Activated T-helper 17 cell treated with anti-CD3 and anti-CD28 coated beads, Interleukin-2, amount 50 U/mL, for 72 hours (primary cell): ENCODE measurements around the gene TIA1. TPM values are rescaled to one million over a fixed set of nuclear protein-coding genes. Genes with fewer than 3 reads are reported as not detected.
"Not testable (repeated sequence)": the region's sequence is repeated elsewhere in the genome, so short reads cannot be mapped to it uniquely, and the experiment has no call there.

ENCODE experiments used
- ATAC-seq: fragments of 150-1000 bp; cut with Tn5 transposase; replicated peaks from 2 replicates; pipeline ENCODE4 v1.10.0; 2021; ENCODE audit warnings: mild to moderate bottlenecking, moderate library complexity
- H3K27ac Mint-ChIP-seq: one replicate; pipeline ENCODE4 v1.8.0; 2022; ENCODE audit warnings: mixed read lengths
- H3K27me3 Mint-ChIP-seq: one replicate; pipeline ENCODE4 v1.8.0; 2022; ENCODE audit warnings: mixed read lengths
- H3K36me3 Mint-ChIP-seq: one replicate; pipeline ENCODE4 v1.8.0; 2022; ENCODE audit warnings: low read depth, mild to moderate bottlenecking, mixed read lengths
- H3K4me1 Mint-ChIP-seq: one replicate; pipeline ENCODE4 v1.8.0; 2022; ENCODE audit warnings: mixed read lengths
- H3K4me3 Mint-ChIP-seq: one replicate; pipeline ENCODE4 v1.8.0; 2022; ENCODE audit warnings: mild to moderate bottlenecking, mixed read lengths
- H3K9me3 Mint-ChIP-seq: one replicate; pipeline ENCODE4 v1.8.0; 2022; ENCODE audit warnings: mixed read lengths
- total RNA-seq, 2 donors: library from RNA; stranded (reverse); gene quantifications; one replicate each; pipeline ENCODE4 v1.2.3, GENCODE V29; 2022

The TIA1 gene
- total RNA-seq, 2 donors from 2014 or later, result 88.2 to 95.6 TPM

- Mint-ChIP-seq H3K9me3 (no peaks in the 10 kb centered on the region), H3K4me1 (peaks cover 24% of the 10 kb centered on the region), H3K27ac (peak overlapping the region; percentile 39), H3K27me3 (no peaks in the 10 kb centered on the region), H3K36me3 (peaks cover 78% of the 10 kb centered on the region), H3K4me3 (peak overlapping the region; percentile 10)
- no peak for ATAC-seq
Observed at GRCh38 chr2:70243806-70244584, 4.4 kb downstream of the TIA1 start.

DNA sequence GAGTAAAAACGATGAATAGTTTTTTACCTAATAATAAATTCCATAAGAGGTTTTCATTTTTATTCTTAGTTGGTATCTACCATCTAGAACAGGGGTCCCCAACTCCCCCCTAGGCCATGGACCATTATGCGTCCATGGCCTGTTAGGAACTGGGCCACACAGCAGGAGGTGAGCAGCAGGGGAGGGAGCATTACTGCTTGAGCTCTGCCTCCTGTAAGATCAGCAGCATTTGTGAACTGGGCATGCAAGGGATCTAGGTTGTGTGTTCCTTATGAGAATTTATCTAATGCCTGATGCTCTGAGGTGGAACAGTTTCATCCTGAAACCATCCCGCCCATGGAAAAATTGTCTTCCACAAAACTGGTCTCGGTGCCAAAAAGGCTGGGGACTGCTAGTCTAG, 5.9 kb downstream of the TIA1 start:
- no peak for ATAC-seq
- peaks cover 69% of the 10 kb centered on the region for H3K36me3 Mint-ChIP-seq
- no peaks in the 10 kb centered on the region for H3K27me3 Mint-ChIP-seq
- no peaks in the 10 kb centered on the region for H3K9me3 Mint-ChIP-seq
- H3K27ac Mint-ChIP-seq, result no peak overlapping the region
- H3K4me3 Mint-ChIP-seq, result no peak overlapping the region
- peaks cover 19% of the 10 kb centered on the region for H3K4me1 Mint-ChIP-seq

DNA sequence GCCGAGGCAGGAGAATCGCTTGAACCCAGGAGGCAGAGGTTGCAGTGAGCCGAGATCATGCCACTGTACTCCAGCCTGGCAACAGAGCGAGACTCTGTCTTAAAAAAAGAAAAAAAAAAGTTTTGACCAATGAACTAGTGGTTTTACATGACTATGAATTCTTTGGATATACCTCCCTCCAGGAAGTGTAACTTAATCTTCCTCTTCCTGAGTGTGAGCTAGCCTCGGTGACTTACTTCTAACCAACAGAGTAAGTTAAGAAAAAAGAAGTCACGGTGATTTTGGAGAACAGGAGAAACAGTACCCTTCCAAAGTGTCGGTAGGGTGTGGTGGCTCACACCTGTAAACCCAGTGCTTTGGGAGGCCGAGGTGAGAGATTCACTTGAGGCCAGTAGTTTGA, 7.1 kb downstream of the TIA1 start:
- Mint-ChIP-seq H3K36me3 (peaks cover 69% of the 10 kb centered on the region), H3K27ac (no peak overlapping the region), H3K27me3 (no peaks in the 10 kb centered on the region), H3K4me1 (peaks cover 17% of the 10 kb centered on the region), H3K4me3 (no peak overlapping the region), H3K9me3 (no peaks in the 10 kb centered on the region)
- no peak for ATAC-seq

GRCh38 chr2:70240599-70240998, 7.8 kb downstream of the TIA1 start:
- Mint-ChIP-seq H3K36me3 (peaks cover 69% of the 10 kb centered on the region), H3K27me3 (no peaks in the 10 kb centered on the region), H3K4me1 (peaks cover 14% of the 10 kb centered on the region), H3K4me3 (no peak overlapping the region), H3K27ac (no peak overlapping the region), H3K9me3 (no peaks in the 10 kb centered on the region)
- no peak for ATAC-seq

DNA sequence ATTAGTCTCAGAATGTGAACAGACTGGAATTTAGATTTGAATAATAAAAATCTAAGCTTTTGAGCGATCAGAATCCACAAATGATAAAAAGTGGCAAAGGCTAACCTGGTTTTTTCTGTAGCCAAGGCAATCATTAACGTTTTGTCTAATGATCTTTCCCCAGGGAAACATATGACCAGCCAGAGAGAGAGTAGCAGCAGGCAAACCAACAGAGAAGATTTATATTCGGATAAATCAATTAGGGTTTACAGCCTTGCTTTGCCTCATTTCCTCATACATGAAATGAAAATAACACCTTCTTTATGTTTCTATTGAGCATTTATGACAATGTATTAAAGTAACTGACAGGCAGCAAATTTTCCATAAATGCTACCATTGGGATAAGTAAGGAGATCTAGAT, 14.5 kb downstream of the TIA1 start:
- H3K4me3 Mint-ChIP-seq, result no peak overlapping the region
- ATAC-seq, result no peak
- no peaks in the 10 kb centered on the region for H3K27me3 Mint-ChIP-seq

DNA sequence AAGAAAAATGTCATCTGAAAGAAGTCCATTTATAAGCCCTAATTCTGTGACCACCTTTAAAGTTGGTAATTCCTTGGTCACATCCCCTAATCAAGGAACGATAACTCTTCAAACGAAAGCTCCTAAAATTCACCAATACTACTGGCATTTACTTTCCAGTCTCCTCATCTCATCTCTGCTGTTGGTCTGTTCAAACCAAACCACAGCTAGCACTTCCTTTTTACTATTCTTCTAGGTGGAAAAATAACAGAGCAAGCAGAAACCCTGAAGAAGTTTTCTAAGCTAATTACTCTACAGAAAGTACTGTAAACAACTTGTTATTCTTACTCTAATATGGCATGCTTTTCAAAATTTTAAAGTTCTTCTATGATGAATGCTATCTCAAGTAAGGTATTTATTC, 21.6 kb downstream of the TIA1 start:
- Mint-ChIP-seq H3K27me3 (no peaks in the 10 kb centered on the region), H3K27ac (peak overlapping the region; percentile 58), H3K4me1 (no peaks in the 10 kb centered on the region), H3K4me3 (no peak overlapping the region), H3K36me3 (peaks cover 96% of the 10 kb centered on the region), H3K9me3 (no peaks in the 10 kb centered on the region)
- no peak for ATAC-seq

More for the DNA sequence above, 14.5 kb downstream of the TIA1 start:
- H3K36me3 Mint-ChIP-seq, result peaks cover 85% of the 10 kb centered on the region
- H3K4me1 Mint-ChIP-seq, result peaks cover 4% of the 10 kb centered on the region
- no peaks in the 10 kb centered on the region for H3K9me3 Mint-ChIP-seq
- H3K27ac Mint-ChIP-seq, result no peak overlapping the region

DNA sequence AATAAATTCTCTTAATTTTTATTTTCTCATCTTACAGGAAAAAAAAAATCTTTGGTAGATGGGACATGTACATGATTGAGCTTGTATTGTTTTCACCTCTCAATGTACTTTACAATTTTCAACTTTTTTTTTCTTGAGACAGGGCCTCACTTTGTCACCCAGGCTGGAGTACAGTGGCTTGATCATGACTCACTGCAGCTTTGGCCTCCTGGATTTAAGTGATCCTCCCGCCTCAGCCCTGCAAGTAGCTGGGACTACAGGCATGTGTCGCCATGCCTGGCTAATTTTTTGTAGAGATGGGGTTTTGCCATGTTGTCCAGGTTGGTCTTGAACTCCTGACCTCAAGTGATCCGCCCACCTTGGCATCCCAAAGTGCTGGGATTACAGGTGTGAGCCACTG, 25.1 kb downstream of the TIA1 start:
- H3K27ac Mint-ChIP-seq, H3K27me3 Mint-ChIP-seq, H3K4me3 Mint-ChIP-seq, ATAC-seq, H3K4me1 Mint-ChIP-seq, H3K9me3 Mint-ChIP-seq: not testable (repeated sequence)
- H3K36me3 Mint-ChIP-seq, result peaks cover 98% of the 10 kb centered on the region

DNA sequence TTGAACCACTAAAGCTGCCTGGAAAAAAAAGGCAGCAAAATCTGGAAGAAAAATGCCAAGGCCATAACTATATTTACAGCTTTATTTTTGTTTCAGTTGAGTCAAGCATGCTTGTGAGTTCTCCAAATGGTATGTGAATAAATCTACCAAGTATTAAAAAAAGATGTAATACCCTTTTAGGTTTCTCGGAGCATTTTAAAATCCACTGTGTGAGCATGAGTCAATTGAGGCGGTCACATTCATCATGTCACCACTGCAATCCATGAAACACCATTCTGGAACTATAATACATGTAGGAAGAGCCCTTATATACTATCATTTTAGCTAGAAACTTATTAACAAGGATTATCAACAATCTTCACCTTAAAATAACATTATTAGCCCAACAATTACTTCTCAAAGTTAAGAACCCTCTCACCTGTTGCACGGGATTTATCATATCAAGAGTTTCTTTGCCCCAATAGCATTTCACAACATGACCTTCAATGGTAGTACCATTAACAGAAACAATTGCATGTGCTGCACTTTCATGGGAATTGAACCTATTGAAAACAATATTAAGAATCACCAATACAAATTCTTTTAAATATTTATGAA, 33.4 kb downstream of the TIA1 start:
- Mint-ChIP-seq H3K27ac (peak overlapping the region; percentile 59), H3K4me1 (peaks cover 5% of the 10 kb centered on the region), H3K27me3 (no peaks in the 10 kb centered on the region), H3K36me3 (peaks cover 98% of the 10 kb centered on the region), H3K4me3 (no peak overlapping the region), H3K9me3 (no peaks in the 10 kb centered on the region)
- ATAC-seq, result no peak

- H3K36me3 Mint-ChIP-seq, result peaks cover 98% of the 10 kb centered on the region
- H3K27ac Mint-ChIP-seq, result no peak overlapping the region
- no peak overlapping the region for H3K4me3 Mint-ChIP-seq
- no peaks in the 10 kb centered on the region for H3K9me3 Mint-ChIP-seq
- H3K27me3 Mint-ChIP-seq, result no peaks in the 10 kb centered on the region
- ATAC-seq, result no peak
- peaks cover 5% of the 10 kb centered on the region for H3K4me1 Mint-ChIP-seq
Observed at GRCh38 chr2:70214365-70214764, 34.1 kb downstream of the TIA1 start.

- ATAC-seq, result no peak
- Mint-ChIP-seq H3K27me3 (no peaks in the 10 kb centered on the region), H3K27ac (peak overlapping the region; percentile 37), H3K4me1 (no peaks in the 10 kb centered on the region), H3K36me3 (peaks cover 83% of the 10 kb centered on the region), H3K9me3 (no peaks in the 10 kb centered on the region), H3K4me3 (no peak overlapping the region)
Observed at GRCh38 chr2:70212298-70212932, 36.0 kb downstream of the TIA1 start.

DNA sequence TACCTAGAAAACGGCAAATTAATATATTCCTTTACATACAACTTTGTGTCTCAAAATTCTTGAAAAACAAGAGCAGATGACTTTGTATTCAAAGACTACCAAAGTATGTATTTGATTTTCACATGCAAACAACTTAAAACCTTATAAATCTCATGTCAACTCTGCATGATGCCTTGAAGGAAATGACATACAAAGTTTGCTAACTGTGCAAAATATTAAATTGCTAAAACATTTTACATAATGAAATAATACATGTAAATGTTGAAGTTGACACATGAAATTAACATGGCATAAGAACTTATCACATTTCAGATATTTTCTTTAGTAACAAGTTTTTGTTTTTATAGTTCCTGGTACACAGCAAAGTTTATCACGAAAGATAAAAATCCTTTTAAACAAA, 36.8 kb downstream of the TIA1 start:
- no peak overlapping the region for H3K4me3 Mint-ChIP-seq
- no peaks in the 10 kb centered on the region for H3K9me3 Mint-ChIP-seq
- no peak overlapping the region for H3K27ac Mint-ChIP-seq
- H3K36me3 Mint-ChIP-seq, result peaks cover 75% of the 10 kb centered on the region
- ATAC-seq, result no peak
- no peaks in the 10 kb centered on the region for H3K27me3 Mint-ChIP-seq
- no peaks in the 10 kb centered on the region for H3K4me1 Mint-ChIP-seq

- ATAC-seq, result no peak
- Mint-ChIP-seq H3K36me3 (peaks cover 6% of the 10 kb centered on the region), H3K9me3 (no peaks in the 10 kb centered on the region), H3K4me3 (no peak overlapping the region), H3K4me1 (no peaks in the 10 kb centered on the region), H3K27me3 (no peaks in the 10 kb centered on the region), H3K27ac (no peak overlapping the region)
Observed at GRCh38 chr2:70204452-70204851, 44.0 kb downstream of the TIA1 start.

DNA sequence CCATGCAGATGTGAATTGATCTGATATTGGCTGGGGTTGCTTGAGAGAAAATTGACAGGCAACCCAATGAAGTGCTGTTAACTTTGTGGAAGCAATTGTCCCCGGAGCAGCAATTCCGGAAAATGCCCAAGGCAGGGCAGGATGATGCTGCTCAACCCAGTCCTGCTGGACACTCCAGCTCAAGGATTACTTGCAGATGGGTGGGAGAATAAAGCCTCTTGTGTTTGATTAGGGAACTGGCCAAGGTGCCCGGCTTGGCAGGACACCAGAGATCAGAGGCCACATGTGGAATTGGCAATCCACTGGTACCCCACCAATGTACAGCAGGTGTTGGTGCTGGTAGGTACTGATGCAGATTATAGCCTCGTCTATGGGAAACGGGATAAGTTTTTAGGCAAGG, 45.3 kb downstream of the TIA1 start:
- no peak for ATAC-seq
- no peaks in the 10 kb centered on the region for H3K27me3 Mint-ChIP-seq

GRCh38 chr2:70202236-70202806, 46.1 kb downstream of the TIA1 start:
- Mint-ChIP-seq H3K4me1 (no peaks in the 10 kb centered on the region), H3K36me3 (no peaks in the 10 kb centered on the region), H3K27ac (no peak overlapping the region), H3K9me3 (no peaks in the 10 kb centered on the region), H3K27me3 (no peaks in the 10 kb centered on the region), H3K4me3 (no peak overlapping the region)
- no peak for ATAC-seq

More for the DNA sequence above, 45.3 kb downstream of the TIA1 start:
- no peaks in the 10 kb centered on the region for H3K36me3 Mint-ChIP-seq
- H3K27ac Mint-ChIP-seq, result no peak overlapping the region
- H3K4me3 Mint-ChIP-seq, result no peak overlapping the region
- H3K4me1 Mint-ChIP-seq, result no peaks in the 10 kb centered on the region
- no peaks in the 10 kb centered on the region for H3K9me3 Mint-ChIP-seq

- H3K27me3 Mint-ChIP-seq, result no peaks in the 10 kb centered on the region
- no peak overlapping the region for H3K4me3 Mint-ChIP-seq
- H3K9me3 Mint-ChIP-seq, result no peaks in the 10 kb centered on the region
- H3K27ac Mint-ChIP-seq, result no peak overlapping the region
- ATAC-seq, result no peak
- H3K36me3 Mint-ChIP-seq, result no peaks in the 10 kb centered on the region
- H3K4me1 Mint-ChIP-seq, result no peaks in the 10 kb centered on the region
Observed at GRCh38 chr2:70201831-70202230, 46.6 kb downstream of the TIA1 start.
